AG04450 (cell line): ENCODE results near the gene RTP4. TPM values are rescaled to one million over a fixed set of nuclear protein-coding genes. Genes with fewer than 3 reads are reported as not detected.

Experiments
- CTCF ChIA-PET: fragments of 300-600, 350-600 bp; formaldehyde crosslinking; extraction: SDS; loops from one replicate; lab custom pipeline; 2022; ENCODE audit warnings: antibody characterized with exemption, inconsistent platforms; lab: Charles Lee
- POLR2A ChIA-PET: fragments of 350-600 bp; formaldehyde crosslinking; extraction: SDS; loops from one replicate; lab custom pipeline; 2021; ENCODE audit warnings: antibody characterized with exemption, inconsistent platforms; lab: Yijun Ruan, JAX
- DNase-seq: peaks from one replicate; pipeline ENCODE4 v3.0.0-alpha.2; 2011; ENCODE audit warnings: low read depth, low spot score
- H3K27ac ChIP-seq: one replicate; pipeline ENCODE4 v1.5.1; 2012; ENCODE audit warnings: low read depth, low read length, control low read depth
- H3K27me3 ChIP-seq: one replicate; pipeline ENCODE4 v1.6.0; 2012; ENCODE audit warnings: low read length; ENCODE audit not compliant: control insufficient read depth, insufficient read depth
- H3K4me3 ChIP-seq: 2 replicates; pipeline ENCODE4 v1.5.1; 2011; ENCODE audit warnings: mild to moderate bottlenecking, low read depth, low read length, control low read depth
- H3K9me3 ChIP-seq: 2 replicates; pipeline ENCODE4 v1.5.1; 2012; ENCODE audit warnings: low read length; ENCODE audit not compliant: control insufficient read depth, insufficient read depth
- CTCF ChIP-seq: IDR thresholded peaks from 2 replicates; pipeline ENCODE4 v1.5.1; 2011; ENCODE audit warnings: low read depth, low read length, control low read depth, inconsistent platforms
- polyA plus RNA-seq: library from polyadenylated mRNA; depleted of rRNA; stranded (reverse); fragments of >200 nt; gene quantifications from 2 replicates; pipeline ENCODE4 v1.2.3, GENCODE V29; 2011

RTP4 gene
- polyA plus RNA-seq, 1 experiment: 0.05 TPM

DNA sequence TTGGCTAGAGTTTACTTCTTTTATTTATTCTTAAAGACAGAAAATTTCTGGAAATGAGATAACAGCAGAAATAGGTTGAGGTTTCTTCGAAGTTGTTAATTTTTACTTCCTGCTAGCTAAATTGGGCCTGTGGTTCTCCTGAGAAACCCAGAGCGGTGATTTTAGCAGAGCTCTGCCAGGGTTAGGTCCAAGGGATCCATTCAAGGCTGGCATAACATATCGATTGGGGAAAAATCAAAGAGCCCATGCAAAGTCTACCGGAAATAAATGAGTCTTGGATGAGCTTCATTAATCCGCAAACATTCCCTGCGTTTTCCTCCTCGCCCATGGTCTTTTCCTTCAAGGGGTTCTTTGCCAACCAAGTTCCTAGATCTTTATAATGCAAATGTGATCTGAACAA is 45.9 kb upstream of the RTP4 start:
- Histone ChIP-seq H3K27ac (no peak overlapping the region), H3K9me3 (no peaks in the 10 kb centered on the region), H3K27me3 (peaks cover 18% of the 10 kb centered on the region), H3K4me3 (no peak overlapping the region)
- DNase-seq: no peak
- ChIA-PET POLR2A (no interaction called here), CTCF (interaction anchor here (1.2 to 9.3 kb wide), 5 partner anchors 101 to 392 kb away, joined by 3 to 696 read pairs (median 119); no protein-coding TSS in a partner anchor)
- TF ChIP-seq CTCF: no peak

- no peak for TF ChIP-seq CTCF
- ChIA-PET POLR2A (no interaction called here), CTCF (interaction anchor here (1.0 to 9.3 kb wide), 4 partner anchors 101 to 392 kb away, joined by 3 to 696 read pairs (median 123); no protein-coding TSS in a partner anchor)
- Histone ChIP-seq H3K27ac (no peak overlapping the region), H3K4me3 (no peak overlapping the region), H3K27me3 (peaks cover 18% of the 10 kb centered on the region), H3K9me3 (no peaks in the 10 kb centered on the region)
- DNase-seq: no peak
Measured at GRCh38 chr3:187323091-187323490, 45.1 kb upstream of the RTP4 start.

- Histone ChIP-seq H3K4me3 (no peak overlapping the region), H3K27me3 (peaks cover 18% of the 10 kb centered on the region), H3K9me3 (no peaks in the 10 kb centered on the region), H3K27ac (no peak overlapping the region)
- POLR2A ChIA-PET: interaction anchor here (0.5 kb wide), 1 partner anchor 106 kb away, joined by 4 read pairs; no protein-coding TSS in a partner anchor
- no peak for DNase-seq
- TF ChIP-seq CTCF: no peak
- CTCF ChIA-PET: interaction anchor here (1.0 to 10.4 kb wide), 2 partner anchors 9 to 354 kb away, joined by 4 to 59 read pairs; no protein-coding TSS in a partner anchor
Measured at GRCh38 chr3:187325632-187326031, 42.6 kb upstream of the RTP4 start.

DNA sequence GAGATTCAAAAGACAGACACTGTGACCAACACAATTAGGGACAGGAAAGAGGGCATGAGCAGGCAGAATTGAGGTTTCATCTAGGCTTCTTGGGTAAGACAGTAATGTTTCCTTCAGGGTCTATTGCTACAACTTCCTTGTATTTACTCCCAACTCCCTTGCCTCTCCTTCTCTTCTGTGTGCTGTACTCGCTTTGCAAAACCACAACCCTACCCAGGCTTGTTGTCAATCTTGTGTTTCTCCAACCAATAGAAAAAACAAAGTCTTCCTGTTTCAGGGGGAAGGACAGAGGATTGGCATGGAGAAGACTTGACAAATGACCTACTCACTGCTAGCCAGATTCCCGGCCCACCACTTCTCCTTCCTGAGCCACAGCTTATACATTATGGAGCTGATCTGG is 40.3 kb upstream of the RTP4 start:
- POLR2A ChIA-PET: no interaction called here
- peaks cover 10% of the 10 kb centered on the region for H3K27me3 ChIP-seq
- DNase-seq: no peak
- CTCF ChIA-PET: interaction anchor here (7.1 to 10.4 kb wide), 2 partner anchors 9 to 352 kb away, joined by 40 to 59 read pairs; no protein-coding TSS in a partner anchor
- no peak overlapping the region for H3K4me3 ChIP-seq
- no peak overlapping the region for H3K27ac ChIP-seq
- no peak for TF ChIP-seq CTCF
- no peaks in the 10 kb centered on the region for H3K9me3 ChIP-seq

DNA sequence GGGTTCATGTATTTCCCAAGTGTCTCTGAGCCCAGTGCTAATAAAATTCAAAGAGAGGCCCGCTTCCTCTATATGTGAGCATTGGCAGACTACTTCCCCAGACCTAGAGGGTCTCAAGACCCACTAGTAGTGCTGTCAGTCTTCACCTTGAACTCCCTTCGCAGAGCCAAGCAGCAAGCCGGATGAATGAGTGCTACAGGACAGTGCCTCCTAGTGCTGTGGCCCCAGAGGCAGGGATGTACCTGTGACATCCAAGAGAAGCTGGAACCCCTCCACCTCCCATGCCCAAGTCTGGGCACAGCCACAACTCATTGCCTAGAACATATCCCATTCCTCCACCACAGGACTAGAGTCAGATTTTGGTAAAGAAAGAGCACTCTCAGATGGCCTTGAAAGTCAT is 39.5 kb upstream of the RTP4 start:
- H3K9me3 ChIP-seq: no peaks in the 10 kb centered on the region
- H3K4me3 ChIP-seq: no peak overlapping the region
- no peak for TF ChIP-seq CTCF
- peaks cover 10% of the 10 kb centered on the region for H3K27me3 ChIP-seq
- DNase-seq: no peak
- ChIA-PET CTCF (interaction anchor here (7.1 to 10.4 kb wide), 2 partner anchors 10 to 351 kb away, joined by 40 to 59 read pairs; no protein-coding TSS in a partner anchor), POLR2A (no interaction called here)
- H3K27ac ChIP-seq: no peak overlapping the region
